ENCODE results near the gene DLD.
A peak's percentile ranks its signal among the peaks of the same experiment; 100 is the strongest.
"Not testable (repeated sequence)": the region's sequence is repeated elsewhere in the genome, so short reads cannot be mapped to it uniquely, and the experiment has no call there.

DLD gene

GRCh38 chr7:107946451-107946850 lies 55.5 kb downstream of the DLD start:
- no peak for DNase-seq

- DNase-seq = no peak
These were observed 55.9 kb downstream of the DLD start for GRCh38 chr7:107946881-107947280.

GRCh38 chr7:107948645-107949442 lies 57.9 kb downstream of the DLD start:
- DNase-seq = no peak

GRCh38 chr7:107949443-107949935 lies 58.5 kb downstream of the DLD start:
- no peak for DNase-seq

- no peak for DNase-seq
These were observed 60.3 kb downstream of the DLD start for GRCh38 chr7:107951172-107951787.

GRCh38 chr7:107951896-107952295 lies 60.9 kb downstream of the DLD start:
- no peak for DNase-seq

- DNase-seq = no peak
These were observed 62.4 kb downstream of the DLD start for GRCh38 chr7:107953265-107953923.

- no peak for DNase-seq
These were observed 62.9 kb downstream of the DLD start for GRCh38 chr7:107953924-107954303.

GRCh38 chr7:107955394-107955793 lies 64.4 kb downstream of the DLD start:
- DNase-seq = no peak

GRCh38 chr7:107956950-107957349 lies 66.0 kb downstream of the DLD start:
- DNase-seq = not testable (repeated sequence)

- DNase-seq = no peak
These were observed 66.5 kb downstream of the DLD start for GRCh38 chr7:107957436-107957835.

- DNase-seq = peak; percentile 54
These were observed 68.0 kb downstream of the DLD start for GRCh38 chr7:107958764-107959526.

- no peak for DNase-seq
These were observed 68.5 kb downstream of the DLD start for GRCh38 chr7:107959527-107959898.

- DNase-seq = no peak
These were observed 69.3 kb downstream of the DLD start for GRCh38 chr7:107960272-107960671.

- DNase-seq = no peak
These were observed 70.4 kb downstream of the DLD start for GRCh38 chr7:107961405-107961804.

GRCh38 chr7:107962817-107963216 lies 71.8 kb downstream of the DLD start:
- no peak for DNase-seq

GRCh38 chr7:107964510-107964909 lies 73.5 kb downstream of the DLD start:
- DNase-seq = no peak

- DNase-seq = no peak
These were observed 75.7 kb downstream of the DLD start for GRCh38 chr7:107966711-107967110.

- DNase-seq = no peak
These were observed 76.4 kb downstream of the DLD start for GRCh38 chr7:107967420-107967819.

GRCh38 chr7:107968449-107968848 lies 77.5 kb downstream of the DLD start:
- no peak for DNase-seq

- no peak for DNase-seq
These were observed 78.9 kb downstream of the DLD start for GRCh38 chr7:107969856-107970255.
